Bronchial epithelial cell (primary cell): ENCODE measurements around the gene RELCH. TPM values are rescaled to one million over a fixed set of nuclear protein-coding genes. Genes with fewer than 3 reads are reported as not detected.

Source experiments
- DNase-seq: peaks from one replicate; pipeline ENCODE4 v3.0.0-alpha.2; 2010; ENCODE audit warnings: low read depth
- FAIRE-seq: peaks from 2 replicates; lab custom pipeline; 2011; peaks lifted over from hg19 to GRCh38; lab: Jason Lieb, UNC
- H3K27me3 ChIP-seq: 2 replicates; pipeline ENCODE4 v1.5.1; 2011; ENCODE audit warnings: low read length; ENCODE audit not compliant: control insufficient read depth, insufficient read depth
- H3K36me3 ChIP-seq: 2 replicates; pipeline ENCODE4 v1.5.1; 2011; ENCODE audit warnings: low read length; ENCODE audit not compliant: control insufficient read depth, insufficient read depth
- H3K4me3 ChIP-seq: 2 replicates; pipeline ENCODE4 v1.5.1; 2011; ENCODE audit warnings: mild to moderate bottlenecking, low read depth, low read length, control low read depth
- total RNA-seq: library from RNA; depleted of rRNA; stranded (reverse); fragments of >200 nt; gene quantifications from 2 replicates; pipeline ENCODE4 v1.2.1, GENCODE V29; 2014
- TF ChIP-seq, protein P1 (sequence below): IDR thresholded peaks from 2 replicates; pipeline ENCODE4 v1.5.1; 2011; ENCODE audit warnings: mild to moderate bottlenecking, moderate library complexity, low read length, control low read depth, inconsistent platforms; ENCODE audit not compliant: insufficient read depth, severe bottlenecking

Gene RELCH
- total RNA-seq, 1 donor from 2014 or later: 29.5 TPM

DNA sequence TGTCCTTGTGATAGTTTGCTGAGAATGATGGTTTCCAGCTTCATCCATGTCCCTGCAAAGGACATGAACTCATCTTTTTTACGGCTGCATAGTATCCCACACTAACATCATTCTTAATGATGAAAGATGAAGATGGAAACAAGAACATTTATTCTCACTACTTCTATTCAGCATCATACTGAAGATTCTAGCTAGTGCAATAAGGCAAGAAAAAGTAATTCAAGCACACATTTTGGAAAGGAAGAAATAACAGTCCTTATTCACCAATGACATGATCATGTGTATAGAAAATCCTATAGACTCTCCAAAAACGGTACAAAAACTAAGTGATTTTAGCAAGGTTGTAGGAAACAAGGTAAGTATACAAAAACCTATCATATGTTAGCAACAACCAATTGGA lies 37.2 kb downstream of the RELCH start:
- no peak for FAIRE-seq
- TF ChIP-seq, protein P1, sequence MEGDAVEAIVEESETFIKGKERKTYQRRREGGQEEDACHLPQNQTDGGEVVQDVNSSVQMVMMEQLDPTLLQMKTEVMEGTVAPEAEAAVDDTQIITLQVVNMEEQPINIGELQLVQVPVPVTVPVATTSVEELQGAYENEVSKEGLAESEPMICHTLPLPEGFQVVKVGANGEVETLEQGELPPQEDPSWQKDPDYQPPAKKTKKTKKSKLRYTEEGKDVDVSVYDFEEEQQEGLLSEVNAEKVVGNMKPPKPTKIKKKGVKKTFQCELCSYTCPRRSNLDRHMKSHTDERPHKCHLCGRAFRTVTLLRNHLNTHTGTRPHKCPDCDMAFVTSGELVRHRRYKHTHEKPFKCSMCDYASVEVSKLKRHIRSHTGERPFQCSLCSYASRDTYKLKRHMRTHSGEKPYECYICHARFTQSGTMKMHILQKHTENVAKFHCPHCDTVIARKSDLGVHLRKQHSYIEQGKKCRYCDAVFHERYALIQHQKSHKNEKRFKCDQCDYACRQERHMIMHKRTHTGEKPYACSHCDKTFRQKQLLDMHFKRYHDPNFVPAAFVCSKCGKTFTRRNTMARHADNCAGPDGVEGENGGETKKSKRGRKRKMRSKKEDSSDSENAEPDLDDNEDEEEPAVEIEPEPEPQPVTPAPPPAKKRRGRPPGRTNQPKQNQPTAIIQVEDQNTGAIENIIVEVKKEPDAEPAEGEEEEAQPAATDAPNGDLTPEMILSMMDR: no peak
- no peak for DNase-seq
- H3K4me3 ChIP-seq: no peak overlapping the region
- no peaks in the 10 kb centered on the region for H3K27me3 ChIP-seq
- peaks cover 1% of the 10 kb centered on the region for H3K36me3 ChIP-seq

DNA sequence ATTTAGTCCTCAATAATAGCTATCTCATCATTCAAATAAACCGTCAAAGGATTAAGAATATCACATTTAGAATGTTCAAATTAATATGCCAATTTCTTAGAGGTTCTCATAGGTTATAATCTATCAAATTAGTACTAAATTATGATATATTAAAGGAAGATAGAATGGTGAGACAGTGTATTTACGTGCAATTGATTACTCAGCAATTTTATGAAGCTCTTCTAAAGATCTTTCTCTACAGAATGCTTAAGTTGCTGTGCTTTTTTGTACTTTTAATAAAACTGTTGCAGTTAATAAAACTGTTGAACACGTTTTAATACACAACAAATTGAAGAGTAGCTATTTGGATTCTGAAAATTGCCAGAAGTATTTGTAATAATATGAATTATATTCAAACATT lies 39.0 kb downstream of the RELCH start:
- Histone ChIP-seq H3K27me3 (no peaks in the 10 kb centered on the region), H3K4me3 (no peak overlapping the region), H3K36me3 (peaks cover 3% of the 10 kb centered on the region)
- TF ChIP-seq, protein P1: no peak
- FAIRE-seq (no peak), DNase-seq (no peak)

DNA sequence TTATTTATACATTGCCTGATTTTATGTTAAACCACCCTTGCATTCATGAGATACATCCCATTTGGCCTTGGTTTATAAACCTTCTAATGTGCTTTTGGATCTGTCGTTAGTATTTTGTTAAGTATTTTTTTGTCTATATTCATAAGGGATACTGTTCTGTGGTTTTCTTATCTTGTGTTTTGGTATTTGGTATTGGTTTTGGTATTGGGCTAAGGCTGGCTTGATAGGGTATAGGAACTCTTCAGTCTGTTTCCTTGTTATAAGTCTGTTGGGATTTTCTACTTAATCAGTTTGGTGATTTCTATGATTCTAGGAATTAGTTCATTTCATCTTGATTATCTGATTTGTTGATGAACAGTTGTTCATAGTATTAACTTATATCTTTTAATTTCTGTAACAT lies 49.2 kb downstream of the RELCH start:
- TF ChIP-seq, protein P1: no peak
- H3K4me3 ChIP-seq: no peak overlapping the region
- FAIRE-seq: no peak
- DNase-seq: no peak
- H3K27me3 ChIP-seq: no peaks in the 10 kb centered on the region
- no peaks in the 10 kb centered on the region for H3K36me3 ChIP-seq

DNA sequence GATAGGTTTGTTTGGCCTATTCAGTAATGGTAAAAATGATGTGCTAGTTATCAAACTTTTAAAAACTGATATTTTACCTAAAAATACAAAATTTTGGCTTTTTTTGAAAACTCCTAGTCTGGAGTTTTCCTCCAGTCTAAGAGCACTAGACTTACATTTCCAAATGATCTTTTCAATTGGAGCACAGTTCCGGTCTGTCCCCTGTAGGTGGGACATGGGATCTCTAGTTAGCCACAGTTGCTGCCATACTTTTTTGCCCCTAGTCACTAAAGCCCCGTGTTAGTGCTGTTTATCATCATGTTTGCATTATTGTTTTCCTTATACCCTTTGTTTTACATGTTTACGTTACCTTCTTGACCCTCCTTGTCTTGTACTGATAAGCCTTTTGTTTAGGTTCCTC lies 52.4 kb downstream of the RELCH start:
- TF ChIP-seq, protein P1: no peak
- Histone ChIP-seq H3K27me3 (no peaks in the 10 kb centered on the region), H3K4me3 (no peak overlapping the region), H3K36me3 (no peaks in the 10 kb centered on the region)
- DNase-seq: no peak
- no peak for FAIRE-seq

DNA sequence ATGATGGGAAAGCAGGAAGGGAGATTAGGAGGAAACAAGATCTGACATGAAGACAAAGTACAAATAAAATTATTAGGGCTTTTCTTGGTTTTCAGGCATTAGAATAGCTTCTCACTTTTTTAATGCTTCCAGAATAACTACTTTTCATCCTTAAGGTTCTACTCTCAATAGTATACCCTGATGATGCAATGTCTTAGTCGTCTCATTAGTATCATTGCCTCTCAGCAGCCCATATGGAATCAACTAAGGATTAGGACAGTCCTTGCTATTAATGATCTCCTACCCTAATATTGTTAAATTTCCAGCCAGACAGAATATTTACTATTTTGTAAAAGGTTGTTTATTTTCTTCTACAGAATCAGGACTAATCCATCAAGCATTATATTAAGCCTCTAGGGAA lies 55.9 kb downstream of the RELCH start:
- DNase-seq (peak; percentile 4), FAIRE-seq (no peak)
- Histone ChIP-seq H3K27me3 (no peaks in the 10 kb centered on the region), H3K36me3 (no peaks in the 10 kb centered on the region), H3K4me3 (no peak overlapping the region)
- TF ChIP-seq, protein P1: no peak

DNA sequence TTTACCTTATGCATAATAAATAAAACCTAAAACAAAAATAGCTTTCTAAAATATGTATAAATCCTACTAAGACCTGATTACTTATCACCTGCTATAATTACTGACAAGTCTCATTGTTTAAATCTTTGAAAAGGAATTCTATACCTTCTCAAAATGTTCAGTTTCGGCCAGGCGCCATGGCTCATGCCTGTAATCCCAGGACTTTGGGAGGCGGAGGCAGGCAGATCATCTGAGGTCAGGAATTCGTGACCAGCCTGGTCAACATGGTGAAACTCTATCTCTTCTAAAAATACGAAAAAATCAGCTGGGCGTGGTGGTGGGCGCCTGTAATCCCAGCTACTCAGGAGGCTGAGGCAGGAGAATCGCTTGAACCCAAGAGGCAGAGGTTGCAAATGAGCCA lies 58.1 kb downstream of the RELCH start:
- Histone ChIP-seq H3K36me3 (no peaks in the 10 kb centered on the region), H3K4me3 (no peak overlapping the region), H3K27me3 (no peaks in the 10 kb centered on the region)
- no peak for FAIRE-seq
- DNase-seq: no peak
- TF ChIP-seq, protein P1: no peak
